ENCODE results near the gene KCNG4. TPM values are rescaled to one million over a fixed set of nuclear protein-coding genes. Genes with fewer than 3 reads are reported as not detected.

KCNG4 gene
- total and polyA plus RNA-seq, 2 donors (not counting 3 experiments of a cell fraction or from before 2014, with no cell fraction given), result not detected

- ChIA-PET POLR2A (no interaction called here), CTCF (no interaction called here)
- DNase-seq (ENCODE audit: low read depth, low spot score), result no peak
- no peak overlapping the region for H3K27ac ChIP-seq (ENCODE audit: insufficient read depth, low read depth, low read length)
- peaks cover 0 to 2% of the 10 kb centered on the region in 2 experiments for H3K27me3 ChIP-seq (ENCODE audit: control insufficient read depth in 2 of 2, insufficient read depth in 2 of 2, low read length in 2 of 2)
- intact Hi-C loops (cut with micrococcal nuclease) (no loop called here), dilution Hi-C loops (cut with MboI; ENCODE audit: extremely low pct_ligation_motif_present, low sequenced_read_pairs) (no loop called here)
- peaks cover 5% of the 10 kb centered on the region for H3K4me1 ChIP-seq (ENCODE audit: control insufficient read depth, extremely low read depth, insufficient read depth, low read length)
- H3K9ac ChIP-seq (replicated peaks; ENCODE audit: extremely low read depth, insufficient read depth, low read length), result no peak overlapping the region
- no peak for FAIRE-seq
- H3K79me2 ChIP-seq (ENCODE audit: control insufficient read depth, insufficient read depth, low read length), result no peaks in the 10 kb centered on the region
- no peak for TF ChIP-seq MAX (IDR thresholded peaks at IDR 0.05; ENCODE audit: insufficient read depth, insufficient read length)
- TF ChIP-seq CTCF (IDR thresholded peaks at IDR 0.05; ENCODE audit: extremely low read depth in 1 of 2, insufficient read depth in 1 of 2, low read depth in 1 of 2, low read length in 2 of 2), result no peak
- no peak for TF ChIP-seq MYC (IDR thresholded peaks at IDR 0.05; ENCODE audit: low read depth, low read length)
- no peak for TF ChIP-seq GATA2 (IDR thresholded peaks at IDR 0.05; ENCODE audit: insufficient read depth, insufficient read length, low read depth, low read length)
- TF ChIP-seq EZH2 (IDR thresholded peaks at IDR 0.05; ENCODE audit: borderline replicate concordance, low read depth, low read length, severe bottlenecking), result no peak
- no peak for TF ChIP-seq FOS (IDR thresholded peaks at IDR 0.05; ENCODE audit: borderline replicate concordance, insufficient read depth, low read length)
- no peak for TF ChIP-seq POLR2AphosphoS5 (IDR thresholded peaks at IDR 0.05; ENCODE audit: insufficient read depth, low read depth, low read length)
- no peak overlapping the region for H3K4me2 ChIP-seq (ENCODE audit: insufficient read depth, low read length)
- H3K36me3 ChIP-seq (ENCODE audit: control insufficient read depth in 2 of 2, extremely low read depth in 1 of 2, insufficient read depth in 2 of 2, low read length in 2 of 2), result no peaks in the 10 kb centered on the region
- no peaks in the 10 kb centered on the region for H3K9me3 ChIP-seq (replicated peaks; ENCODE audit: control insufficient read depth, insufficient read depth, low read length)
- H4K20me1 ChIP-seq (replicated peaks; ENCODE audit: control insufficient read depth, extremely low read depth, insufficient read depth, low read length), result no peaks in the 10 kb centered on the region
- no TSS peak for BruUV-seq (replicated peaks)
- H3K4me3 ChIP-seq (replicated peaks in 1 of 3; ENCODE audit: insufficient read depth in 1 of 3, low read depth in 1 of 3, low read length in 3 of 3), result no peak overlapping the region
- no peak overlapping the region for H2AFZ ChIP-seq (ENCODE audit: low read depth, low read length)
- H3K9me1 ChIP-seq (replicated peaks; ENCODE audit: control insufficient read depth, extremely low read depth, insufficient read depth, low read length), result no peaks in the 10 kb centered on the region
Observed at GRCh38 chr16:84224554-84224953, 15.3 kb downstream of the KCNG4 start.
